ENCODE measurements around the gene USP24. TPM values are rescaled to one million over a fixed set of nuclear protein-coding genes. Genes with fewer than 3 reads are reported as not detected.
"Not testable (repeated sequence)": the region's sequence is repeated elsewhere in the genome, so short reads cannot be mapped to it uniquely, and the experiment has no call there.

USP24 gene
- total RNA-seq, 1 donor from 2014 or later: 46.5 TPM

DNA sequence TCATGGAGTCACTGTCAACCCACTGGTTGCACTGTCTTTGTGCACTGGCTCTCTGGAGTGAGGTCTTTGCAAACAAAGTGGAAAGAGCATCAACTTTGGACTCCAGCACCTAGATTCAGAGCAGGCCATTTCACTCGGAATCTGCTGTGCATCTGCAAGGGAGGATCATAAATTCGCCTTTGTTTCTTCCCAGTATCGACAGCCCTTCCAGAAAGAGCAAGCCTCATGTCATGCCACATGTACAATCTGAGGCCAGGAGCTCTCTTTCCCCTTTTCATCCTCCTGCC is 176.7 kb downstream of the USP24 start:
- no peak for DNase-seq (ENCODE audit: low read depth in 2 of 2)

DNA sequence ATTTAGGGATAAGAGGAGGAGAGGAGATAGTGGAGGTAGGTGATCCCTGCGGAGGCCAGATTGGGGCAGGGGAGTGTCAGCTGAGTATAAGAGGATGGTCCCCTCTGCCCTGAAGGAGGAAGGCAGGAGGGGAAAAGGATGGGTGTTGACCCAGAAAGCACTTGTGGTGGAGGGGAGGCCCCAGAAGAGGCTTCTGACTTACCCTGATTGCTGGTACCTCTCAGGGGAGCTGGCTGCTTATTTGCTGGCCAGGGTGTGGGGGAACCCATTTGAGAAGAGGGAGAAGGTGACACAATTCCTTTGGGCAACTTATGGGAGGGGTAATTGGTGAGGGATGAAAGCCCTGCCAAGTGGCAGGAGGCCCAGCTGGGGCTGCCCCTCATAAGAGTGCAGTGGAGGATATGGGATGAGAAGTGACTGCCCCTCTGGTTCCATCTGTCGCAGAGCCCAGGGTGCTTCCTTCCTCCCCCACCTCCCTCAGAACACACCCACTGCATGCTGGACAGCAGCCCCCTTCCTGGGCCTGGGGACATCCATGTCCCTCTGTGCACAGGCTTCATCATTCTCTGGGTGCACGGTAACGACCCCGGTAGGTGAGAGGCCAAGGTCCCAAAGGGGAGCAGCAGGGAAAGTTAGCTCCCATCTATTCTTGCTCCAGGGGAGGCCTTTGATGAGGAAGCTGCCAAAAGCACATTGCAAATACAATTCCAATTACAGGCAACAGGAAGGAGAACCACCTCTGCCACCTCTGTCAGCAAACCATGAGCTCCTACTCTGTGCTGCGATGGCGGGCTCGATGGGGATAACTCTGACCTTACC is 177.2 kb downstream of the USP24 start:
- no peak for DNase-seq (ENCODE audit: low read depth in 2 of 2)

DNA sequence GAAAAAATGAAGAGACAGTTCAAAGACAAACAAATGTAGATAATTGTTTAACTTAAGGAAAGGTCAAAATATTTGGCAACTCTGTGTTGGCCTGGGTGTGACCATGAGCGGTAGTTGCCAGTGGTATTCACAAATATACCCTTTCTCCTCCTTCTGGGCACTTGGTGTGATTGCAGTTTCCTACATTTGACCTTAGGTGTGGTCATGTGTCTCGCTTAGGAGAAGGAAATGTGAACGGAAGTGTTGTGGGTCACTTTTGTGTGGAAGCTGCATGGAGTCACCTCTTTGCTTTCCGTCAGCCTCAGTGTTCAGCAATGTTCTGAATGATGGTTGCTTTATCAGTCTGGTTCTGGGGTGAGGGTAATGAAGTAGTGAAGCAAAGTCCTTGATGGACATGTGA is 179.3 kb downstream of the USP24 start:
- no peak for DNase-seq (ENCODE audit: low read depth in 2 of 2)

DNA sequence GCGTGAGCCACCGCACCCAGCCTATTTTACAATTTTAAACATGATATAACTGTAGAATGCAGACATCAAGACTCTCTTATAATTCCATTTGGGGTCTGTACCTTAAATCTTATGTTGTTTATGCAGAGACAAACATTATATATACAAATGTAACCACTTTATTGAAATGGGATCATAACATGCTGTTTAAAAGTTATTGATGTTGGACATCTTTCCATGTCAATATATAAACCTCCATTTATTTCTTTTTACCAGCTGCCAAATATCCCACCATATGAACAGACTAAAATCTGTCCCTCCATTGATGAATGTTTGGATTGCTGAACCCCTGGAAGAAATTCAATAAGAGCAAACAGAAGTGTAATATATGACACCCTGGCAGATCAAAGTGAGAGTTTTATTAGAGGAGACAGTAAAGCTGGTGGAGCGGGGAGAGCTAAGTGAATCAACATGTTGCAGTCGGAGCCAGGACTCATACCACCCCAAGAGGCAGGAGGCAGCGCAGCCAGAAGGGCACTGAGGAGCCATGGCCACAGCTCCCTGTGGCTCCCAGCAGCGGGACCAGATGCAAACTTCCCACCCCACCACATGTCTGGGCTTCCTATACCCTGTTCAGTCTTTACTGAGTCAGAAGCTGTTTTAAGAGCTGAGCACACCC is 180.6 kb downstream of the USP24 start:
- DNase-seq (ENCODE audit: low read depth in 2 of 2): no peak

DNA sequence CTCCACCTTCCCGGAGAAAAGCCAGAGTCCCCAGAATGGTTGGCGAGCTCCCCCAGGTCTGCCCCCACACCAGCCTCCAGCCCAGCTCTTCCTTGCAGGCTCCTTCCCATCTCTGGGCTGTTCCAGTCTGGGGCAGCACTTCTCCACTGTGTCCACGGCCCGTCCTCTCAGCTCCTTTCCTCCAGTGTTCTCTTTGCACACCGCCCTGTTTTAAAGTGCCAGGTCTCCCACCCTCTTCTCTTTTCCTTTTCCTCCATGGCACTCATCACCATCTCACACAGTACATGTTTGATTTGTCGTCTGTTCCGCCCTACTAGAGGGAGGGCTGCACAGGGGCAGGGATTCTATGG is 181.9 kb downstream of the USP24 start:
- DNase-seq (ENCODE audit: low read depth in 2 of 2): no peak

DNA sequence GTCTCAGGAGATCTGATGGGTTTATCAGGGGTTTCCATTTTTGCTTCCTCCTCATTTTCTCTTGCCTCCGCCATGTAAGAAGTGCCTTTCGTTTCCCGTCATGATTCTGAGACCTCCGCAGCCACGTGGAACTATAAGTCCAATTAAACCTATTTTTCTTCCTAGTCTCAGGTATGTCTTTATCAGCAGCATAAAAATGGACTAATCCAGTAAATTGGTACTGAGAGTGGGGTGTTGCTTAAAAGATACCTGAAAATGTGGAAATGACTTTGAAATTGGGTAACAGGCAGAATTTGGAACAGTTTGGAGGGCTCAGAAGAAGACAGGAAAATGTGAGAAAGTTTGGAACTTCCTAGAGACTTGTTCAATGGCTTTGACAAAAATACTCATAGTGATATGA is 184.1 kb downstream of the USP24 start:
- DNase-seq (ENCODE audit: low read depth in 2 of 2): not testable (repeated sequence)

DNA sequence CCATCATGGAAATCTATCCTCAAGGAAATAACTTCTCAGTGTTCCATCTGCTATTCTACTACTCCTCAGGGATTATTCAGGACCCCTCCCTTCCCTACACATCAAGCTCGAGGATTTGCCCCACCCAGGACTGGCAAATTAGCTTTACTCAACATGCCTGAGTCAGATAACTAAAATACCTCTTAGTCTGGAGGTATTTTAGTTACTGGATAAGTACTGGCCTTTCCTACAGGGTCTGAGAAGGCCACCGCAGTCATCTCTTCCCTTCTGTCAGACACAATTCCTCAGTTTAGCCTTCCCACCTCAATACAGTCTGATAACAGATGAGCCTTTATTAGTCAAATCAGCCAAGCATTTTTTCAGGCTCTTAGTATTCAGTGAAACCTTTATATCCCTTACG is 188.5 kb downstream of the USP24 start:
- DNase-seq (ENCODE audit: low read depth in 2 of 2): not testable (repeated sequence)

DNA sequence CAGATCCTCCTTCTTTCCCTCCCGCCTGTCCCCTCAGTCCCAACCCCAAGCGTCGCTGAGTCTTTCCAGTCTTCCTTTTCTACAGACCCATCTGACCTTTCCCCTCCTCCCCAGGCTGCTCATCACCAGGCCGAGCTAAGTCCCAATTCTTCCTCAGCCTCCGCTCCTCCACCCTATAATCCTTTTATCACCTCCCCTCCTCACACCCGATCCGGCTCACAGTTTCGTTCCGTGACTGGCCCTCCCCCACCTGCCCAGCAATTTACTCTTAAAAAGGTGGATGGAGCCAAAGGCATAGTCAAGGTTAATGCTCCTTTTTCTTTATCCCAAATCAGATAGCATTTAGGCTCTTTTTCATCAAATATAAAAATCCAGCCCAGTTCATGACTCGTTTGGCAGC is 191.0 kb downstream of the USP24 start:
- not testable (repeated sequence) for DNase-seq (ENCODE audit: low read depth in 2 of 2)

DNA sequence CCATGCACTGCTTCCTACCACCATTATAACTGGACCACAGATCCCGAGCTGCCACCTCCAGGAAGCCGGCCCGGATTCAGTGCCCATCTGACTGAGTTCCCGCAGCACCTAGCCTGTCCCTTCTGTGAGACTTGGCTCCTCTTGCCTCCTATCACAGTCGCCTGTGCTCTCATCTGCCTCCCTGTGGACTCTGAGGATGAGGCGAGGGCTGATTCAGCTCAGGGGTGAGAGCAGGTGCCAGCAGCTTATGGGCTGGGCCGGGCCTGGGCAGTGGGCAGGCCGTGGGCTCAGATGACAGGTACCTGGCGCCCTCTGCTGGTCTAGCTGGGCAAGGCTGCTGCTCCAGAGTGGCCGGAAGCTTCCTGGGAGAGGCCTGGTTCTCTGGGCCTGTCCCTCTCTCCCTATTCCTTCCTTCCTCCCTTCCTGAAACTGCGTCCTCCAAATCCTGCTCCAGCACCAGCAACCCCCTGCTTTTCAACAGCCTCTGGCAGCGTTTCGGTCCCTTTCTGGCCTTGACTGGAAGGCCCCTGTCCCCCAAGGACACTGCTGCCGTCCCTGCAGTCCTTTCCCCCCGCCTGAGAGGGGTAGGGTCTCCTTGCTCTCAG is 193.1 kb downstream of the USP24 start:
- DNase-seq (ENCODE audit: low read depth in 2 of 2): peak; percentile 55 to 86

DNA sequence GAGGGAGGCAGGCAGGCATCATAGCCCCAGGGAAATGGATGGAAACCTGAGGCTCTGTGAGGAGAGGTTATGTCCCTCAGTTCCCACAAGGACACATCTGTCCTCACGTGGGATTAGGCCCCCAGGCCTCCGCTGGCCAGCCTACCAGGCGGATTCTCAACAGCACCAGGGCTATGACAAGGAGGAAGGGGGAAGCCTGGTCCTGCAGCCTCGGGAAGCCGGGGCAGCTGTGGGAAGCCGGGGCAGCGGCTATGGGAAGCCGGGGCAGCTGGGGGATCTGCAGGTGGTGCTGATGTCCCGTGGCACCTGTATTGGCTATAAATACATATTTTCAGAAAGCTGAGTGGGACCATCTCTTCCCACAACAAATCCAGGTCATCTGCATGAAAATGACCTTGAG is 196.8 kb downstream of the USP24 start:
- DNase-seq (ENCODE audit: low read depth in 2 of 2): no peak

Other genes starting within 250 kb of the USP24 start
- gene TMEM61, start 234.7 kb downstream of the USP24 start, total RNA-seq: under 0.01 and 0.25 TPM in 2 replicates
- under 0.01 TPM in 1 of 2 replicates, not detected in the other for gene BSND, start 216.4 kb downstream of the USP24 start, total RNA-seq
- gene PCSK9, start 175.8 kb downstream of the USP24 start, total RNA-seq: under 0.01 and 0.26 TPM in 2 replicates